ENCODE measurements around the gene CDCA4. TPM values are rescaled to one million over a fixed set of nuclear protein-coding genes. Genes with fewer than 3 reads are reported as not detected.
"Not testable (repeated sequence)": the region's sequence is repeated elsewhere in the genome, so short reads cannot be mapped to it uniquely, and the experiment has no call there.

CDCA4 gene
- total RNA-seq, 4 donors from 2014 or later: 5.0 to 8.0 (median 6.0) TPM

DNA sequence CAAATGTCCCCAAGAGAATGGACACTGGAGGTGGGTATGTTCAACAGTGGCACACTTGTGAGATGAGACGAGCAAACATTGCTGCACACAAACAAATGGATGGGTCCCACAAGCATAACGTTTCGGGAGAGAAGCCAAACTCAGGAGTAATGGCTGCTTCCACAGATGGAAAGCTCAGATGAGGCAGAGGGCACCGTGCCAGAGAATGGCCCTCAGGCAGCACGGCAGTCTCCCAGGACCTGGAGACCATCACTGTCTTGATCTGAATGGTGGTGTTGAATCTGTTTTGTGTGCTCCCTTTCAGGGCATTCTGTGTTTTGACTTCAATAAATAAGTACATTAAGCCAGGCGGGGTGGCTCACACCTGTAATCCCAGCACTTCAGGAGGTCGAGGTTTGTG is 8.5 kb upstream of the CDCA4 start:
- DNase-seq (ENCODE audit: extremely low spot score): no peak
- WGBS: 64% methylated on average over 7 of the region's 7 CpGs

DNA sequence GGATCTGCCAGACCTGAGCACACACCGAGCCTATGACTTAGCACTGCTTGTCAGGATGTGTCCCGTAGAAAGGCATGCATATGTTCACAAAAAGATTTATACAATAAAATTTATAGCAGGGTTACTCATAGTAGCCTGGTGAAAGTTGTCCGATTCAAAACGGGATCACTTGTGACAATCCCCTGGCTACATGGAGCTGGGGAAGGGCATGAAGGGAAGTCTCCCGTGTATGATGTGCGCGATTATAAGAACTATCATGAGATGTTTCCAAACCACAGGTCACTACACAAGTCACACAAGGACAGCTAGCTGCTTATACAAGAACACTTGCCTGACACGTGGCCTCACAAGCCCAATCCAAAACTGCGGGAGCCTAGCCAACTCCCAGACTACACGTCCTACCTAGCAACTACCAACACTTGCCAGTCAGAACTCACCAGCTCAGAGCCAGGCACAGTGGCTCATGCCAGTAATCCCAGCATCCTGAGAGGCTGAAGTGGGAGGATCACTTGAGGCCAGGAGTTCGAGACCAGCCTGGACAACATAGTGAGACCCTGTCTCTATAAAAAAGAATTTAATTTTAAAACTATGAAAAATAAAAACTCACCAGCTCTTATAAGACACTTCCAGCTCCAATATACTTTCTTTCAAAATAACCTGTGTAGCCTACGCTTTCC is 7.5 kb upstream of the CDCA4 start:
- H3K4me3 ChIP-seq: no peak overlapping the region
- no peak overlapping the region for H3K27ac ChIP-seq (replicated peaks in 1 of 4)
- H3K27me3 ChIP-seq: peaks cover 0 to 10% (median 0%) of the 10 kb centered on the region in 4 donors
- no peaks in the 10 kb centered on the region for H3K4me1 ChIP-seq
- no peaks in the 10 kb centered on the region for H3K9me3 ChIP-seq
- 86% methylated on average over 12 of the region's 12 CpGs for WGBS
- H3K36me3 ChIP-seq: no peaks in the 10 kb centered on the region
- intact Hi-C loops (cut with DNase I): no loop called here
- DNase-seq (ENCODE audit: extremely low spot score): no peak
- TF ChIP-seq POLR2AphosphoS5 (IDR thresholded peaks at IDR 0.05) (no peak), EP300 (IDR thresholded peaks at IDR 0.05) (no peak), POLR2A (IDR thresholded peaks at IDR 0.05; ENCODE audit: low read depth) (no peak)
- TF ChIP-seq, protein P1, sequence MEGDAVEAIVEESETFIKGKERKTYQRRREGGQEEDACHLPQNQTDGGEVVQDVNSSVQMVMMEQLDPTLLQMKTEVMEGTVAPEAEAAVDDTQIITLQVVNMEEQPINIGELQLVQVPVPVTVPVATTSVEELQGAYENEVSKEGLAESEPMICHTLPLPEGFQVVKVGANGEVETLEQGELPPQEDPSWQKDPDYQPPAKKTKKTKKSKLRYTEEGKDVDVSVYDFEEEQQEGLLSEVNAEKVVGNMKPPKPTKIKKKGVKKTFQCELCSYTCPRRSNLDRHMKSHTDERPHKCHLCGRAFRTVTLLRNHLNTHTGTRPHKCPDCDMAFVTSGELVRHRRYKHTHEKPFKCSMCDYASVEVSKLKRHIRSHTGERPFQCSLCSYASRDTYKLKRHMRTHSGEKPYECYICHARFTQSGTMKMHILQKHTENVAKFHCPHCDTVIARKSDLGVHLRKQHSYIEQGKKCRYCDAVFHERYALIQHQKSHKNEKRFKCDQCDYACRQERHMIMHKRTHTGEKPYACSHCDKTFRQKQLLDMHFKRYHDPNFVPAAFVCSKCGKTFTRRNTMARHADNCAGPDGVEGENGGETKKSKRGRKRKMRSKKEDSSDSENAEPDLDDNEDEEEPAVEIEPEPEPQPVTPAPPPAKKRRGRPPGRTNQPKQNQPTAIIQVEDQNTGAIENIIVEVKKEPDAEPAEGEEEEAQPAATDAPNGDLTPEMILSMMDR (IDR thresholded peaks at IDR 0.05): no peak

More for the DNA sequence above, 8.5 kb upstream of the CDCA4 start:
- Histone ChIP-seq H3K27ac (replicated peaks in 1 of 4) (no peak overlapping the region), H3K9me3 (no peaks in the 10 kb centered on the region), H3K4me1 (no peaks in the 10 kb centered on the region), H3K4me3 (no peak overlapping the region), H3K36me3 (no peaks in the 10 kb centered on the region), H3K27me3 (peaks cover 0 to 20% (median 0%) of the 10 kb centered on the region in 4 donors)
- no peak for TF ChIP-seq POLR2A (IDR thresholded peaks at IDR 0.05; ENCODE audit: low read depth)
- no peak for TF ChIP-seq EP300 (IDR thresholded peaks at IDR 0.05)
- TF ChIP-seq, protein P1 (IDR thresholded peaks at IDR 0.05): no peak
- TF ChIP-seq POLR2AphosphoS5 (IDR thresholded peaks at IDR 0.05): no peak
- intact Hi-C loops (cut with DNase I): no loop called here

GRCh38 chr14:105027718-105028117 is 6.8 kb upstream of the CDCA4 start:
- WGBS: 89% methylated on average over 4 of the region's 4 CpGs
- H3K9me3 ChIP-seq; H3K27ac ChIP-seq (replicated peaks in 1 of 4); H3K4me3 ChIP-seq; H3K27me3 ChIP-seq; H3K4me1 ChIP-seq; H3K36me3 ChIP-seq; DNase-seq (ENCODE audit: extremely low spot score); intact Hi-C loops (cut with DNase I): not testable (repeated sequence)

DNA sequence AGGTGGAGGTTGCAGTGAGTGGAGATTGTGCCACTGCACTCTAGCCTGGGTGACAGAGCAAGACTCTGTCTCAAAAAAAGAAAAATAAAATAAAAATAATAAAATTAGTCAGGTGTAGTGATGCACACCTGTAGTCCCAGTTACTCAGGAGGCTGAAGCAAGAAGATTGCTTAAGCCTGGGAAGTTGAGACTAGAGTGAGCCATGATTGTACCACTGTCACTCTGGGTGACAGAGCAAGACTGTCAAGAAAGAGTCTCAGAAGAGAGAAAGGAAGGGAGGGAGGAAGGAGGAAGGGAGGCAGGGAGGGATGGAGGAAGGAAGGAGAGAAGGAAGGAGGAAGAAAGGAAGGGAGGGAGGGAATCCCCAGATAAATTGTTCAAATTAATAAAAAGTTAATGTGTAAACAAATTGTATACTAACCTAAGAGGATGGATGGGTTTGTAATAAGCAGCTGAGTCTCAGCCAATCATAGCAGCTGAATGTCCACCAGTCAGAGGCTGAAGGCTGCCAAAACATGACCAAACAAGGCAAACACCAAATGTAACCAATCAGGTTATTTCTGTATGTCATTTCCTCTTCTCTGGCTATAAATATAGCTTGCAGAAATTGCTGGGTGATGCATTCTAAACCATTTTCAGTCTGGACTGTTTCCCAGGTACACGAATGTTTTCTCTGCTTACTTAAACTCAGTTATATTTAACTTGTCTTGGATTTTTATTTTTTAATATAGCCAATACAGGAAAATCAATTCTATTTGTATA is 6.1 kb upstream of the CDCA4 start:
- H3K4me3 ChIP-seq: no peak overlapping the region
- intact Hi-C loops (cut with DNase I): no loop called here
- H3K27me3 ChIP-seq: peaks cover 0 to 9% (median 0%) of the 10 kb centered on the region in 4 donors
- peaks cover 4 to 10% (median 5%) of the 10 kb centered on the region in 4 donors for H3K4me1 ChIP-seq
- H3K36me3 ChIP-seq: no peaks in the 10 kb centered on the region
- TF ChIP-seq POLR2A (IDR thresholded peaks at IDR 0.05; ENCODE audit: low read depth) (no peak), EP300 (IDR thresholded peaks at IDR 0.05) (no peak), POLR2AphosphoS5 (IDR thresholded peaks at IDR 0.05) (no peak)
- TF ChIP-seq, protein P1 (IDR thresholded peaks at IDR 0.05): no peak
- WGBS: 13% methylated on average over 1 of the region's 1 CpG
- no peaks in the 10 kb centered on the region for H3K9me3 ChIP-seq
- no peak overlapping the region for H3K27ac ChIP-seq (replicated peaks in 1 of 4)
- no peak for DNase-seq (ENCODE audit: extremely low spot score)

DNA sequence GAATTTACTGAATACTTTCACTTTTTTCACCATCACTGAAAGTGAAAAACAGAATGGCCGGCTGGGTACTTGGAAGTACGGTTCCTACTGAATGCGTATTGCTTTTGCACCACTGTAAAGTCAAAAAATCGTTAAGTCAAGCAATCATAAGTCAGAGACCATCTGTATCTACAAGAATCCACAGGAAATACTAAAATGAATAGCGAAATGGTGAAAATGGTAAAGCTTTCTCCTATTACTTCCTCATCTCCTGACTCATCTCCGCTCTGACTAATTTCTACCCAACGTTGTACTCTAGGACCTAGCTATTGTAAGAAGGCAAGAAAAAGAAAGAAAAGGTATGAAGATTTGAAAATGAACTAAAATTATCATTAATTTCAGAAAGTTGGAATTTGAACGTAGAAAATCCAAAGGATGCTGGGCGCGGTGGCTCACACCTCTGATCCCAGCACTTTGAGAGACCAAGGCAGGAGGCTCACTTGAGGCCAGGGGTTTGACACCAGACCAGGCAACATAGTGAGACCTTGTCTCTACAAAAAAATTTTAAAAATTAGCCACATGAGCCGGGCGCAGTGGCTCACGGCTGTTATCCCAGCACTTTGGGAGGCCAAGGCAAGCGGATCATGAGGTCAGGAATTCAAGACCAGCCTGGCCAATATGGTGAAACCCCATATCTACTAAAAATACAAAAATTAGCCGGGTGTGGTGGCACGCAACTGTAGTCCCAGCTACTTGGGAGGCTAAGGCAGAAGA is 5.3 kb upstream of the CDCA4 start:
- no peak for TF ChIP-seq POLR2AphosphoS5 (IDR thresholded peaks at IDR 0.05)
- TF ChIP-seq EP300 (IDR thresholded peaks at IDR 0.05): no peak
- no peak for TF ChIP-seq POLR2A (IDR thresholded peaks at IDR 0.05; ENCODE audit: low read depth)
- TF ChIP-seq, protein P1 (IDR thresholded peaks at IDR 0.05): no peak
- H3K4me1 ChIP-seq: peaks cover 9 to 16% (median 10%) of the 10 kb centered on the region in 4 donors
- no peaks in the 10 kb centered on the region for H3K9me3 ChIP-seq
- no peaks in the 10 kb centered on the region for H3K36me3 ChIP-seq
- H3K4me3 ChIP-seq: no peak overlapping the region
- DNase-seq (ENCODE audit: extremely low spot score): no peak
- 90% methylated on average over 16 of the region's 16 CpGs for WGBS
- H3K27ac ChIP-seq (replicated peaks in 1 of 4): no peak overlapping the region
- intact Hi-C loops (cut with DNase I): no loop called here
- peaks cover 0 to 9% (median 0%) of the 10 kb centered on the region in 4 donors for H3K27me3 ChIP-seq

All from esophagus muscularis mucosa (tissue), 4 donors.